Endothelial cell of hepatic sinusoid (primary cell): ENCODE results near the gene STX10.

ENCODE experiments used
- in situ Hi-C: cut with HindIII; loops from 2 replicates; pipeline ENCODE4 v1.10.0; 2017; ENCODE audit warnings: low sequenced_read_pairs

Gene STX10

GRCh38 chr19:13101590-13102415 is 48.4 kb downstream of the STX10 start:
- in situ Hi-C loops: no loop called here

GRCh38 chr19:13100841-13101589 is 49.2 kb downstream of the STX10 start:
- in situ Hi-C loops: no loop called here

GRCh38 chr19:13100031-13100588 is 50.1 kb downstream of the STX10 start:
- in situ Hi-C loops: no loop called here

GRCh38 chr19:13099073-13099999 is 50.8 kb downstream of the STX10 start:
- in situ Hi-C loops: no loop called here

- in situ Hi-C loops: no loop called here
Measured at GRCh38 chr19:13098277-13099072, 51.7 kb downstream of the STX10 start.

- in situ Hi-C loops: no loop called here
Measured at GRCh38 chr19:13097463-13098258, 52.5 kb downstream of the STX10 start.

GRCh38 chr19:13097033-13097462 is 53.1 kb downstream of the STX10 start:
- in situ Hi-C loops: no loop called here

- in situ Hi-C loops: no loop called here
Measured at GRCh38 chr19:13095934-13096927, 53.9 kb downstream of the STX10 start.

- in situ Hi-C loops: no loop called here
Measured at GRCh38 chr19:13095393-13095784, 54.8 kb downstream of the STX10 start.

- in situ Hi-C loops: no loop called here
Measured at GRCh38 chr19:13094771-13095392, 55.3 kb downstream of the STX10 start.

GRCh38 chr19:13094106-13094504 is 56.1 kb downstream of the STX10 start:
- in situ Hi-C loops: no loop called here
